HG02678 (cell line): Measurements from ENCODE around the gene MCAM.

Experiments
- ATAC-seq: cut with Tn5 transposase; IDR thresholded peaks from one replicate; pipeline ENCODE4 v1.9.1; 2021; ENCODE audit warnings: mild to moderate bottlenecking, moderate library complexity; ENCODE audit not compliant: unreplicated experiment

Gene MCAM

DNA sequence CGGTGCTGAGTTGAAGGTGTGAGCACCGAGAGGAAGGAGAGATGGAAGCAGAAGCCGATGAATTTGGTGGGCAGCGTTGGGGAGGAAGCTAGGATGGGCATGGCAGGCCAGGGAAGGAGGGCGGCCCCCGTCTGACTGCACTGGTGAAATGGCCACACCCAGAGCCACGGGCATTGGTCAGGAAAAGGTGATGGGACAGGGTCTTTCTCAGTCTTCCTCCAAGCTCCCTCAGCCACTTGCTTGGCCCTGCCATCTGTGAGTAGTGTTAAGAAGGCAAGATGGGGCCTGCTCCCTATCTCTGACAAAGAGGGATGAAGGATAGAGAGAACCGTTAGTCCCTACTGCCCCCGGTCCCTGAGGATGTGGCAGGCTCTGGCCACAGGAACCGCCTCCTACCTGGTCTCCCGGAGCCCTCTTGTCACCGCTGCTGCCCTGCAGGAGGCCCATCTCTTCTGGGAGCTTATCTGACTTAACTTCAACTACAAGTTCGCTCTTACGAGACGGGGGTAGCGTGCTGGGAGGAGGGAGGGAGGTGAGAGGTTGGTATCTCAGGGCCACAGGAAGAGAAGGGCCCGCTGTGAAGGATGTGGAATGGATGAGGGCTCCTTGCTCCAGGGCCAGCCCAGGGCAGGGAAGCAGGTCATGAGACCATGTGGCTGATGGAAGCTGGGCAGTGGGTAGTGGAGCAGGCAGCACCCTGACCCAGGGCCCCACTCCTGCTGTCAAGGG is 6.8 kb downstream of the MCAM start:
- ATAC-seq = no peak

DNA sequence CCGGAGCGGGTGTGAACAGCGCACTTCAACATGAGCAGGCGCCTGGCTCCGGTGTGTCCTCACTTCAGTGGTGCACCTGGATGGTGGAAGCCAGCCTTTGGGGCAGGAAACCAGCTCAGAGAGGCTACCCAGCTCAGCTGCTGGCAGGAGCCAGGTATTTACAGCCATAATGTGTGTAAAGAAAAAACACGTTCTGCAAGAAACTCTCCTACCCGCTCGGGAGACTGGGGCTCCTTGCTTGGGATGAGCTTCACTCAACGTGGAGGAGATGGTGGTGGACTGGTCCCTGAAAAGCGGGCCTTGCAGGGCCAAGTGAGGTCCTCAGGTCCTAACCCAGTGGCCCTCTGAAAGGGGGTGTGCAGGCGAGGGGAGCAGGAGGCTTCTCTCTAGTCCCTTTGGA is 7.5 kb downstream of the MCAM start:
- ATAC-seq = no peak

GRCh38 chr11:119307974-119308373 is 9.0 kb downstream of the MCAM start:
- ATAC-seq = no peak

GRCh38 chr11:119307219-119307618 is 9.7 kb downstream of the MCAM start:
- ATAC-seq = no peak

GRCh38 chr11:119306373-119306890 is 10.5 kb downstream of the MCAM start:
- no peak for ATAC-seq

GRCh38 chr11:119305556-119306372 is 11.2 kb downstream of the MCAM start:
- no peak for ATAC-seq

GRCh38 chr11:119303227-119303718 is 13.7 kb downstream of the MCAM start:
- no peak for ATAC-seq

DNA sequence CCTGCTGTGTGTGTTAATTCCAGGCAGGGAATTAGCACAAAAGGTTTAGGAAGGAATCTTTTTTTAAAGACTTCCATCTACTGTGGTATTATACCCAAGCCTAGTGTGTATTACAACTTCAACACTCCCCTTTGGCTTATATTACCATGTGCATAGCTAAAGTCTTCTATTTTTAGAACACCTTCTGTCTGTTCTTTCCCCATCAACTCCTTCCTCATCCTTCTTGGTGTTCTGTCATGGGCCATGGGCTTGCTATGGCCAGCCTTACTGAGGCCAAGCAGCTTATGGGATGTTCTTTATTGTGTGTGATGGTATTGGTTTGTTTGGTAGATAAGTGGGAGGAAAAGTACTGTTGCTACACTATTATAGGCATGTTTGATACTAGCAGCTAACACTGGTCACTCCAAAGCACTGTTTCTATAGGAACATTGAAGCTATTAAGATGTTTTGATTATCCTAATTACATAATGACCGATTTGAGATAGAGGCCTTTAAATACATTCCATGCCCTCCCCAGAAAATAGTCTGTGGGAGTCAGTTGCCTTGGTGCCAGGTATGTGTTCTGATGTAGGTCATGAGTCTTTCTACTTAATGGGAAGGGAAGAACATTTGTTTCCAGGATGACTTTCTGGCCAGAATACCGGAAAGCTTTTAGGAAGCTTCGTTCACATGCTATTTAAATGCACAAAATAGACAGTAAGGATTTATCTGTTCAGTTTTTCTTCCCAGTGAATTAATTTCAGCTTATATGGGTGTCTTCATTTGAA is 16.5 kb downstream of the MCAM start:
- ATAC-seq = no peak

- no peak for ATAC-seq
These were observed 17.5 kb downstream of the MCAM start for GRCh38 chr11:119299416-119299815.

DNA sequence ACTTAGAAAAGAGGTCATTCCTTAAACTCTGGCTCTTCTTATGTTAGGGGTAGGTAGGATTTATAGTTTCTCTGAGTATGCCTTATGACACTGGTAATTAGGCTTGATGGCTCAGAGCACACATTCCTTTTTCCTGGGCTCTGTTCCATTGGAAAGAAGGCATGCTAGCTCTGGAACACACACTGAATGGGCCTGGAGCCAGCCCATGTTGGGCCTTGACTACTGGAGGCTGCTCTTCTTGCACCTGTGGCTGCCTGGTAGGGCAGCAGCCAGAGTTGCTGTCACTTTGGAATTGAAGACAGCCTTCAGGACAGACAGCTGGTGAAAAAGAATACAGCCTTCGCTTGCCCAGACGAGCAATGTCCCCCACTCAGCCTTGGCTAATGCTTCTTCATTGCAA is 18.2 kb downstream of the MCAM start:
- ATAC-seq = no peak

- ATAC-seq = no peak
These were observed 19.0 kb downstream of the MCAM start for GRCh38 chr11:119297938-119298337.

- no peak for ATAC-seq
These were observed 21.8 kb downstream of the MCAM start for GRCh38 chr11:119295178-119295577.

- no peak for ATAC-seq
These were observed 23.5 kb downstream of the MCAM start for GRCh38 chr11:119293461-119293860.

DNA sequence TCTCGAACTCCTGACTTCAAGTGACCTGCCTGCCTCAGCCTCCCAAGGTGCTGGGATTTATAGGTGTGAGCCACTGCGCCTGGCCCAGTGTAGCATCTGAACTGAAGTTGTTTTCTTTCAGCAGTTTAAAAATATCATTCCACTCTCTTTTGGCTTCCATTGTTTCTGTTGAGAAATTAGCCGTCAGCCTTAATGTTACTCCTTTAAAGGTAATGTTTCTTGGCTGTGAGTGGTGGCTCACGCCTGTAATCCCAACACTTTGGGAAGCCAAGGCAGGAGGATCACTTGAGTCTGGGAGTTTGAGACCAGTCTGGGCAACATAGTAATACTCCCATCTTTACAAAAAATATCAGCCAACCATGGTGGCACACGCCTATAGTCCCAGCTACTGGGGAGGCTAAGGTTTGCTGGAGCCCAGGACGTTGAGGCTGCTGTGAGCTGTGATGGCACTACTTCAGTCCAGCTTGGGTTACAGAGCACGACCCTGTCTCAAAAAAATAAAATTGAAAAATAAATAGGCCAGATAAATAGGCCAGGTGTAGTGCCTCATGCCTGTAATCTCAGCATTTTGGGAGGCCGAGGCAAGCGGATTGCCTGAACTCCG is 25.9 kb downstream of the MCAM start:
- ATAC-seq = no peak

- no peak for ATAC-seq
These were observed 28.7 kb downstream of the MCAM start for GRCh38 chr11:119288219-119288618.

DNA sequence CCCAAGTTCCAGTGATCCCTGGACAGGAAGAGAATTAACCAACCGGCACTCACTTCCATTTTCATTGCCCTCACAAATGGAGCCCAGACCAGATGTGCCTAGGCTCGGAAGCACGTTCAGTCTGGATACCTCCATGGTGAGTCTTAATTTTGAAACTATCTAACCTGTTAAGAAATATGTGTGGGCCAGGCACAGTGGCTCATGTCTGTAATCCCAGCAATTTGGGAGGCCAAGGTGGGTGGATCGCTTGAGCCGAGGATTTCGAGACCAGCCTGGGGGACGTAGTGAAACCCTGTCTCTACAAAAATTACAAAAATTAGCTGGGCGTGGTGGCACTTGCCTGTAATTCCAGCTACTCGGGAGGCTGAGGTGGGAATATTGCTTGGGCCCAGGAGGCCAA is 31.5 kb downstream of the MCAM start:
- no peak for ATAC-seq

- ATAC-seq = no peak
These were observed 32.4 kb downstream of the MCAM start for GRCh38 chr11:119284344-119285157.

DNA sequence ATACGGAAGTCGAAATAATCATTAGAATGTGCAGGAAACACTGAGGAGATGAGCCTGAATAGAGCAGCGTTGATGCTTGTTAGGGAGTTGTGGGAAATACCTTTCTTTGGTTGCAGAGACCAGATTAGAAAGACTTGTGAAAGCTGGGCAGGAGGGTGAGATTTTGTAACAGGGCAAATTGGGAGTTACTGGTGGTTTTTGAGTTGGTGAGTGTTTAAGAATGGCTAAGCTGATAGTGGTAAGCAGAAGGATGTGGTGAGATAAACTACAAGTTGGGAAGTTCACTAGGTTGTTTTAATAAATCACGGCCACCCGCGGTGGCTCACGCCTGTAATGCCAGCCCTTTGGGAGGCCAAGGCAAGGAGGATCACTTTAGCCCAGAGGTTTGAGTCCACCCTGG is 34.4 kb downstream of the MCAM start:
- ATAC-seq = no peak

DNA sequence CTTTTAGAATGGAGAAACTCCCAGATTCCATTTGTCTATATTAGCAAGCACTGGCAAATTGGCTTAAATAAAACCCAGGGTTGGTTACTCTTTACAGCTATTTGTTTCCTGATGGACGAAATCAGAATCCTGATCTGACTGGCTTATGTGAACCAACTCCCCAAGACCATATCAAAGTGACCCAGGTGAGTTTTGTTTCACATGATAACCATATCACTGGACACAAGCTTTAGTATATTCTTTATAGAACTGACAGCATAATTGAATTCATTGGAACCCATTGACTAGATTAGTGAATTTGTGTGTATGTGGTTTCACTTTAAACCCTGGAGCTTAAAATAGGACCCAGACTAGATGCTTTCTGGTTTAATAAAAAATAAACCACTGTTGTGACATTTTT is 39.3 kb downstream of the MCAM start:
- ATAC-seq = no peak

GRCh38 chr11:119273721-119274120 is 43.2 kb downstream of the MCAM start:
- no peak for ATAC-seq
